ENCODE measurements around the gene PM20D1.
A peak's percentile ranks its signal among the peaks of the same experiment; 100 is the strongest.
"Not testable (repeated sequence)": the region's sequence is repeated elsewhere in the genome, so short reads cannot be mapped to it uniquely, and the experiment has no call there.

Gene PM20D1

GRCh38 chr1:205849619-205850355 lies at the start of gene PM20D1:
PM20D1 (minus strand) TSS chr1:205850132; CDS start chr1:205850072, 60 bp downstream.
- peak; percentile 85 for DNase-seq

GRCh38 chr1:205896351-205896750 lies 46.4 kb upstream of the PM20D1 start:
- DNase-seq = no peak

- not testable (repeated sequence) for DNase-seq
Measured at GRCh38 chr1:205894119-205894518, 44.2 kb upstream of the PM20D1 start.

GRCh38 chr1:205892175-205892574 lies 42.2 kb upstream of the PM20D1 start:
- DNase-seq = not testable (repeated sequence)

GRCh38 chr1:205891481-205891880 lies 41.5 kb upstream of the PM20D1 start:
- DNase-seq = not testable (repeated sequence)

- DNase-seq = not testable (repeated sequence)
Measured at GRCh38 chr1:205890631-205891030, 40.7 kb upstream of the PM20D1 start.

- DNase-seq = not testable (repeated sequence)
Measured at GRCh38 chr1:205889706-205890105, 39.8 kb upstream of the PM20D1 start.

GRCh38 chr1:205889006-205889405 lies 39.1 kb upstream of the PM20D1 start:
- DNase-seq = not testable (repeated sequence)

- DNase-seq = no peak
Measured at GRCh38 chr1:205883792-205884191, 33.9 kb upstream of the PM20D1 start.

GRCh38 chr1:205880923-205881322 lies 31.0 kb upstream of the PM20D1 start:
- no peak for DNase-seq

- DNase-seq = no peak
Measured at GRCh38 chr1:205879974-205880373, 30.0 kb upstream of the PM20D1 start.

- DNase-seq = no peak
Measured at GRCh38 chr1:205878026-205878425, 28.1 kb upstream of the PM20D1 start.

- DNase-seq = not testable (repeated sequence)
Measured at GRCh38 chr1:205873148-205873547, 23.2 kb upstream of the PM20D1 start.

GRCh38 chr1:205870236-205870635 lies 20.3 kb upstream of the PM20D1 start:
- no peak for DNase-seq

GRCh38 chr1:205861540-205861939 lies 11.6 kb upstream of the PM20D1 start:
- DNase-seq = no peak

- DNase-seq = no peak
Measured at GRCh38 chr1:205858141-205858961, 8.4 kb upstream of the PM20D1 start.

GRCh38 chr1:205857501-205857900 lies 7.6 kb upstream of the PM20D1 start:
- DNase-seq = not testable (repeated sequence)

GRCh38 chr1:205856433-205856832 lies 6.5 kb upstream of the PM20D1 start:
- no peak for DNase-seq

- no peak for DNase-seq
Measured at GRCh38 chr1:205852969-205853368, 3.0 kb upstream of the PM20D1 start.

GRCh38 chr1:205851993-205852392 lies 2.1 kb upstream of the PM20D1 start:
- DNase-seq = no peak

- no peak for DNase-seq
Measured at GRCh38 chr1:205843036-205843859, 6.7 kb downstream of the PM20D1 start.

- no peak for DNase-seq
Measured at GRCh38 chr1:205842229-205842628, 7.7 kb downstream of the PM20D1 start.

Measured in retina (tissue), 1 donor.